K562 (cell line): ENCODE measurements around the gene RELL1. TPM values are rescaled to one million over a fixed set of nuclear protein-coding genes. Genes with fewer than 3 reads are reported as not detected.

ENCODE experiments used
- ATAC-seq: fragments of 200-7000 bp; cut with Tn5 transposase; 3 replicates; pipeline ENCODE4 v1.9.1; 2020; ENCODE audit warnings: moderate library complexity
- BruUV-seq: library from RNA; stranded (reverse); fragments of 400-500 nt; replicated peaks from 2 replicates; lab custom pipeline; 2021; lab: Mats Ljungman, UMichigan
- CTCF ChIA-PET: fragments of 300-600 bp; formaldehyde crosslinking; extraction: SDS; loops from one replicate; lab custom pipeline; 2021; ENCODE audit warnings: low intra/inter-chr PET ratio; lab: Yijun Ruan, JAX
- POLR2A ChIA-PET: fragments of 300-600, 350-650 bp; sonication (Branson Sonifier 250); formaldehyde crosslinking; extraction: SDS; loops from one replicate; lab custom pipeline; 2021; ENCODE audit warnings: antibody characterized with exemption, inconsistent platforms; lab: Yijun Ruan, JAX
- DNase-seq, 4 experiments: peaks; one replicate each; pipeline versions ENCODE4 v3.0.0 to v3.0.0-alpha.2; 2011 to 2018; ENCODE audit warnings: low spot score in 3 of 4, mixed read lengths in 3 of 4; ENCODE audit errors: extremely low read depth in 1 of 4
- FAIRE-seq: peaks from 2 replicates; lab custom pipeline; 2011; peaks lifted over from hg19 to GRCh38; lab: Jason Lieb, UNC
- H2AFZ ChIP-seq: 2 replicates; pipeline ENCODE4 v1.6.0; 2011; ENCODE audit warnings: low read depth, low read length, control low read depth, inconsistent platforms
- H3K27ac ChIP-seq: fragments of 200-600 bp; 3 replicates; pipeline ENCODE4 v1.8.0; 2011; ENCODE audit warnings: low read depth, mild to moderate bottlenecking, control low read depth, inconsistent platforms, low read length, moderate library complexity, mixed read lengths; ENCODE audit errors: extremely low read depth
- H3K27me3 ChIP-seq, 2 experiments: fragments of 300-600 bp in 1 of 2; 2 replicates in 1 of 2; 3 replicates in 1 of 2; pipeline versions ENCODE4 v1.6.0 to v1.8.0; 2011; ENCODE audit warnings: inconsistent platforms in 2 of 2, low read length in 2 of 2, mild to moderate bottlenecking in 1 of 2, mixed read lengths in 1 of 2, moderate library complexity in 1 of 2; ENCODE audit not compliant: control insufficient read depth in 2 of 2, insufficient read depth in 2 of 2
- H3K36me3 ChIP-seq: fragments of 300-600 bp; 3 replicates; pipeline ENCODE4 v1.8.0; 2011; ENCODE audit warnings: mild to moderate bottlenecking, low read length, inconsistent platforms; ENCODE audit not compliant: control insufficient read depth, insufficient read depth
- H3K4me1 ChIP-seq, 2 experiments: fragments of 200-600 bp in 1 of 2; replicated peaks in 1 of 2; 2 replicates in 1 of 2; 3 replicates in 1 of 2; pipeline versions ENCODE4 v1.5.1 to v1.8.0; 2011; ENCODE audit warnings: inconsistent platforms in 2 of 2, low read length in 2 of 2, mild to moderate bottlenecking in 1 of 2, mixed read lengths in 1 of 2, moderate library complexity in 1 of 2; ENCODE audit not compliant: control insufficient read depth in 2 of 2, insufficient read depth in 2 of 2
- H3K4me2 ChIP-seq: 2 replicates; pipeline ENCODE4 v1.6.1; 2011; ENCODE audit warnings: low read length, control low read depth, inconsistent platforms, mixed read lengths; ENCODE audit not compliant: insufficient read depth
- H3K4me3 ChIP-seq: fragments of 200-600 bp; sonication (generic), shearing (Covaris generic); 2 replicates; pipeline ENCODE4 v1.5.1; 2016; ENCODE audit warnings: control low read depth, inconsistent platforms
- H3K79me2 ChIP-seq: fragments of 200-600 bp; 3 replicates; pipeline ENCODE4 v1.8.0; 2011; ENCODE audit warnings: low read length, inconsistent platforms; ENCODE audit not compliant: control insufficient read depth, insufficient read depth
- H3K9ac ChIP-seq, 2 experiments: 2 replicates each; pipeline versions ENCODE4 v1.6.0 to v1.6.1; 2011; ENCODE audit warnings: low read depth in 2 of 2, low read length in 2 of 2, control low read depth in 1 of 2, inconsistent platforms in 1 of 2, mild to moderate bottlenecking in 1 of 2, mixed read lengths in 1 of 2; ENCODE audit not compliant: insufficient read depth in 1 of 2
- H3K9me1 ChIP-seq: one replicate; pipeline ENCODE4 v1.6.0; 2011; ENCODE audit warnings: inconsistent platforms, mild to moderate bottlenecking, low read length, moderate library complexity; ENCODE audit not compliant: control insufficient read depth, insufficient read depth
- H3K9me3 ChIP-seq: replicated peaks from 2 replicates; pipeline ENCODE4 v1.5.1; 2011; ENCODE audit warnings: low read depth, low read length, inconsistent platforms; ENCODE audit not compliant: control insufficient read depth, insufficient read depth
- H4K20me1 ChIP-seq: replicated peaks from 2 replicates; pipeline ENCODE4 v1.6.1; 2011; ENCODE audit warnings: low read length, inconsistent platforms, mixed read lengths; ENCODE audit not compliant: control insufficient read depth, insufficient read depth
- ARID3A ChIP-seq: IDR thresholded peaks from 2 replicates; pipeline ENCODE4 v1.6.1; 2012; ENCODE audit warnings: low read depth, low read length, improper control_type of control experiment, borderline replicate concordance
- CBFA2T2 ChIP-seq: fragments of 450-650 bp; conservative IDR thresholded peaks from 2 replicates; pipeline ENCODE4 v1.6.1; 2017; ENCODE audit warnings: mild to moderate bottlenecking
- CBFA2T3 ChIP-seq: fragments of 450-650 bp; IDR thresholded peaks from 2 replicates; pipeline ENCODE4 v1.6.1; 2017
- HLTF ChIP-seq: fragments of 450-650 bp; IDR thresholded peaks from 2 replicates; pipeline ENCODE4 v1.6.1; 2016
- HNRNPK ChIP-seq: fragments of 200-400 bp; formaldehyde crosslinking; IDR thresholded peaks from one replicate; pipeline ENCODE4 v1.6.1; 2018; ENCODE audit warnings: mild to moderate bottlenecking, low read depth, low read length; ENCODE audit not compliant: poor library complexity, severe bottlenecking
- KDM2B ChIP-seq: fragments of 250-450 bp; sonication (Bioruptor Pico); IDR thresholded peaks from 2 replicates; pipeline ENCODE4 v1.8.0; 2021; ENCODE audit warnings: mild to moderate bottlenecking, moderate library complexity
- NFXL1 ChIP-seq: fragments of 450-650 bp; formaldehyde crosslinking; IDR thresholded peaks from 2 replicates; pipeline ENCODE4 v1.4.0; 2021; ENCODE audit warnings: mild to moderate bottlenecking
- POLR2AphosphoS2 ChIP-seq: IDR thresholded peaks from 2 replicates; pipeline ENCODE4 v1.6.1; 2012; ENCODE audit warnings: low read length, improper control_type of control experiment
- PTRF ChIP-seq: fragments of 450-650 bp; IDR thresholded peaks from 2 replicates; pipeline ENCODE4 v1.6.1; 2016; ENCODE audit warnings: mild to moderate bottlenecking, missing genetic modification characterization, missing compliant biosample characterization
- RB1 ChIP-seq: fragments of 450-650 bp; IDR thresholded peaks from 2 replicates; pipeline ENCODE4 v1.6.1; 2017; ENCODE audit warnings: low read depth, mild to moderate bottlenecking
- TOE1 ChIP-seq, 2 experiments: fragments of 450-650 bp in 1 of 2; sonication (generic) in 1 of 2; formaldehyde crosslinking in 1 of 2; IDR thresholded peaks; 2 replicates each; pipeline versions ENCODE4 v1.7.1 to v1.8.0; 2016 to 2022; ENCODE audit warnings: borderline replicate concordance in 2 of 2, mild to moderate bottlenecking in 2 of 2, antibody characterized with exemption in 1 of 2, inconsistent platforms in 1 of 2, low read depth in 1 of 2, missing genetic modification reagents in 1 of 2, moderate library complexity in 1 of 2
- ZNF175 ChIP-seq: fragments of 200-800 bp; sonication (Bioruptor generic); IDR thresholded peaks from 2 replicates; pipeline ENCODE4 v1.6.1; 2016; ENCODE audit warnings: low read depth, mild to moderate bottlenecking, missing genetic modification characterization, missing compliant biosample characterization
- ZNF280B ChIP-seq: fragments of 250-450 bp; sonication (Bioruptor Pico); IDR thresholded peaks from 2 replicates; pipeline ENCODE4 v1.5.1; 2021; ENCODE audit warnings: mild to moderate bottlenecking
- ZNF354B ChIP-seq: fragments of 250-450 bp; sonication (Bioruptor Pico); IDR thresholded peaks from 2 replicates; pipeline ENCODE4 v1.4.0; 2020
- ZSCAN32 ChIP-seq: fragments of 450-650 bp; formaldehyde crosslinking; IDR thresholded peaks from 2 replicates; pipeline ENCODE4 v1.4.0; 2020; ENCODE audit warnings: mild to moderate bottlenecking, moderate library complexity
- WGBS: fragments of 100-300 bp; shearing (Covaris generic); methylation state at CpG from one replicate; pipeline ENCODE4 v1.1.6; 2016; ENCODE audit warnings: low coverage, mixed read lengths; ENCODE audit not compliant: insufficient coverage; ENCODE audit errors: missing lambda C conversion rate; 5-methylcytosine and 5-hydroxymethylcytosine counted together
- in situ Hi-C: fragments of 300-500 bp; cut with MboI; formaldehyde crosslinking; loops from 4 replicates; pipeline ENCODE4 v1.15.0; 2018; ENCODE audit warnings: inconsistent platforms, mixed read lengths
- intact Hi-C: fragments of 100-400 bp; cut with micrococcal nuclease; formaldehyde crosslinking; loops from 2 replicates; pipeline ENCODE4 v1.14.2; 2022
- polyA plus RNA-seq, 8 experiments: library from polyadenylated mRNA; depleted of rRNA in 4 of 8; stranded (reverse) in 5 of 8; unstranded in 3 of 8; fragments of >200 nt; fragmentation: Nextera tagmentation in 2 of 8; fragmentation: Illumina TruSeq in 1 of 8; extraction: Ambion mirVana in 2 of 8; extraction: Trizol in 1 of 8; gene quantifications; 2 replicates each; pipeline versions ENCODE4 v1.2.1 to v1.2.3, GENCODE V29; 2011 to 2014; ENCODE audit warnings: inconsistent platforms in 1 of 8, missing spikeins in 1 of 8
- total RNA-seq, 7 experiments: library from RNA; depleted of rRNA in 6 of 7; stranded (reverse); fragments of >200 nt in 6 of 7; fragmentation: Illumina TruSeq in 2 of 7; extraction: Trizol in 2 of 7; gene quantifications; 2 replicates each; pipeline versions ENCODE4 v1.2.1 to v1.2.3, GENCODE V29; 2011 to 2021; ENCODE audit warnings: low replicate concordance in 1 of 7

Gene RELL1
- total and polyA plus RNA-seq, 9 of the 15 experiments (the other 6 are each of a cell fraction or from before 2014, with no cell fraction given), result 0.06 to 3.5 (median 1.7) TPM; not detected in 1

- Histone ChIP-seq H3K27ac (no peak overlapping the region), H3K9me3 (no peaks in the 10 kb centered on the region), H3K9ac (no peak overlapping the region)
- TF ChIP-seq TOE1 (IDR thresholded peaks at IDR 0.05; ENCODE audit: borderline replicate concordance), result no peak
- TF ChIP-seq TOE1 (CRISPR knock-in tag; IDR thresholded peaks at IDR 0.05; ENCODE audit: borderline replicate concordance, low read depth), result no peak
- TF ChIP-seq ZSCAN32 (CRISPR knock-in tag), result no peak
- TF ChIP-seq, all 486 proteins: peak for 0
- CTCF ChIA-PET, result no interaction called here
- Histone ChIP-seq H4K20me1 (no peaks in the 10 kb centered on the region), H3K9me1 (no peaks in the 10 kb centered on the region), H3K27me3 (peaks cover 3 to 19% of the 10 kb centered on the region in 2 experiments; a peak in 3 of 5 replicates), H3K4me3 (no peak overlapping the region), H3K79me2 (no peaks in the 10 kb centered on the region), H3K36me3 (no peaks in the 10 kb centered on the region), H3K4me1 (no peaks in the 10 kb centered on the region), H3K4me2 (no peak overlapping the region), H2AFZ (no peak overlapping the region)
- 3% methylated on average over 2 of the region's 2 CpGs for WGBS
- FAIRE-seq, result no peak
- in situ Hi-C loops (no loop called here), intact Hi-C loops (no loop called here)
- no TSS peak for BruUV-seq
- ATAC-seq, result peak; percentile 42; the same call in 1 of the 3 replicates
- POLR2A ChIA-PET, result no interaction called here
- DNase-seq, result no peak
Observed at GRCh38 chr4:37594099-37594498, 92.1 kb downstream of the RELL1 start.

- intact Hi-C loops (no loop called here), in situ Hi-C loops (no loop called here)
- POLR2A ChIA-PET, result no interaction called here
- Histone ChIP-seq H3K79me2 (no peaks in the 10 kb centered on the region), H3K9me3 (no peaks in the 10 kb centered on the region), H4K20me1 (no peaks in the 10 kb centered on the region), H3K4me1 (no peaks in the 10 kb centered on the region), H2AFZ (no peak overlapping the region), H3K36me3 (no peaks in the 10 kb centered on the region), H3K4me2 (no peak overlapping the region), H3K27ac (no peak overlapping the region), H3K27me3 (peaks cover 3 to 19% of the 10 kb centered on the region in 2 experiments; a peak in 3 of 5 replicates), H3K9me1 (no peaks in the 10 kb centered on the region), H3K9ac (no peak overlapping the region), H3K4me3 (no peak overlapping the region)
- ATAC-seq, result no peak
- CTCF ChIA-PET, result no interaction called here
- no peak for FAIRE-seq
- no peak for DNase-seq
- WGBS, result 0% methylated on average over 1 of the region's 1 CpG
- no TSS peak for BruUV-seq
- no peak for TF ChIP-seq CBFA2T3
- no peak for TF ChIP-seq ZNF280B (CRISPR knock-in tag)
- TF ChIP-seq KDM2B, result no peak
- TF ChIP-seq CBFA2T2, result no peak
- no peak for TF ChIP-seq NFXL1 (CRISPR knock-in tag)
- TF ChIP-seq RB1, result no peak
- TF ChIP-seq PTRF (tag), result no peak
- TF ChIP-seq ZNF175 (CRISPR knock-in tag), result no peak
- TF ChIP-seq HLTF, result no peak
- no peak for TF ChIP-seq POLR2AphosphoS2
- no peak for TF ChIP-seq HNRNPK
- TF ChIP-seq ARID3A, result no peak
- TF ChIP-seq ZNF354B, result no peak
Observed at GRCh38 chr4:37591349-37591748, 94.8 kb downstream of the RELL1 start.
